Measurements from ENCODE around the gene CACNB1. TPM values are rescaled to one million over a fixed set of nuclear protein-coding genes. Genes with fewer than 3 reads are reported as not detected.

The CACNB1 gene
- total and polyA plus RNA-seq, 12 donors = 0.85 to 28.8 (median 5.6) TPM

DNA sequence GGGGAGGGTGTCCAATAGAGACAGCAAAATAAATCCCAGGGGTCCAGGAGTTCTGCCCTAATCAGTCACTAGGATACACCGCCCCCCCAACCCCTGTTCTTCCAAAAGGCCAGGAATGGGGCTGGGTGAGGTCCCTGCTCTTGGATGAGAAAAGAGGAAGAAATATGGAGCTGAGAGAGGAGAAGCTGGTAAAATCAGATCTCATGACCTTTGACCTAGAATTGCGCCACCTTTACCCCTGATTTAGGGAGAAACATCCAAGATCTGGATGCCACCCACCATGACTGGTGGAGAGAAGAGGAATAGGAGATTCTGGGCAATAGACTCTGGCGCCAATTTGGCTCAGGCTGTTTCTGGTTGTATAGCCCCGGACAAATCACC lies 707 bp upstream of the CACNB1 start:
- no peak for TF ChIP-seq POLR2A (IDR thresholded peaks at IDR 0.05)
- TF ChIP-seq, protein P1, sequence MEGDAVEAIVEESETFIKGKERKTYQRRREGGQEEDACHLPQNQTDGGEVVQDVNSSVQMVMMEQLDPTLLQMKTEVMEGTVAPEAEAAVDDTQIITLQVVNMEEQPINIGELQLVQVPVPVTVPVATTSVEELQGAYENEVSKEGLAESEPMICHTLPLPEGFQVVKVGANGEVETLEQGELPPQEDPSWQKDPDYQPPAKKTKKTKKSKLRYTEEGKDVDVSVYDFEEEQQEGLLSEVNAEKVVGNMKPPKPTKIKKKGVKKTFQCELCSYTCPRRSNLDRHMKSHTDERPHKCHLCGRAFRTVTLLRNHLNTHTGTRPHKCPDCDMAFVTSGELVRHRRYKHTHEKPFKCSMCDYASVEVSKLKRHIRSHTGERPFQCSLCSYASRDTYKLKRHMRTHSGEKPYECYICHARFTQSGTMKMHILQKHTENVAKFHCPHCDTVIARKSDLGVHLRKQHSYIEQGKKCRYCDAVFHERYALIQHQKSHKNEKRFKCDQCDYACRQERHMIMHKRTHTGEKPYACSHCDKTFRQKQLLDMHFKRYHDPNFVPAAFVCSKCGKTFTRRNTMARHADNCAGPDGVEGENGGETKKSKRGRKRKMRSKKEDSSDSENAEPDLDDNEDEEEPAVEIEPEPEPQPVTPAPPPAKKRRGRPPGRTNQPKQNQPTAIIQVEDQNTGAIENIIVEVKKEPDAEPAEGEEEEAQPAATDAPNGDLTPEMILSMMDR (IDR thresholded peaks at IDR 0.05) = no peak
- peak overlapping the region in 3 of 5 donors; percentile 4 to 96 (median 79) for H3K27ac ChIP-seq
- peaks cover 27 to 37% of the 10 kb centered on the region in 2 donors for H3K4me1 ChIP-seq (replicated peaks in 1 of 2)
- peak overlapping the region in 1 of 4 donors; percentile 77 for H3K4me3 ChIP-seq
- H3K27me3 ChIP-seq = no peaks in the 10 kb centered on the region
- whole genome bisulfite sequencing, 4 donors = 59 to 77% (median 66%) methylated on average over 4 of the region's 4 CpGs
- peak in 2 of 7 donors; percentile 35 to 38 for DNase-seq
- intact Hi-C loops (cut with DNase I) = no loop called here
- H3K36me3 ChIP-seq (replicated peaks in 1 of 2) = peaks cover 0 to 22% of the 10 kb centered on the region in 2 donors
- H3K9me3 ChIP-seq (replicated peaks in 1 of 3) = no peaks in the 10 kb centered on the region

DNA sequence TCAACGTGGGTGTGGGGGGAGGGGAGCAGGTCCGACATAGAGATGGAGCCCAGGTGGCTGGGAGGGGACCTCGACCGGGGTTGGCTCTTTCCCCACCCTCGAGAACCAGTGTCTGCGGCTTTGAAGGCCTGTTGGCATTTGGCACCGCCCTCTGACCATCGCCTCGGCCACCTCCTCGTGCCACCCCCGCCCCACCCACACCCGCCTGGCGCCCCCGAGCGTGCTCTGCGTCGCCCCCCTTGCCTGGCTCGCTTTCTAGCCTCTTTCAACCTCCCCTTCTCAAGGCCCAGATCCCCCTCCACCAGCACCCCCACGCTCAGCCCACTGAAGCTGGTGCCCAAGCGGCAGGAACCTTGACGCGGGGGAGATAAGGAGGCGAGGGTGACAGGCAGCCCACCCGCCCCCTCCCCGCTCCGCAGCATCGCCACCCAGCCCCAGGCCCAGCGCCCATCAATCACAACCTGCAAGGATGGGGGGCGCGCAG lies 619 bp downstream of the CACNB1 start:
- intact Hi-C loops (cut with DNase I) = no loop called here
- Histone ChIP-seq H3K27ac (peak overlapping the region in 3 of 5 donors; percentile 4 to 96 (median 79)), H3K27me3 (no peaks in the 10 kb centered on the region), H3K4me1 (replicated peaks in 1 of 2) (peaks cover 26 to 28% of the 10 kb centered on the region in 2 donors), H3K36me3 (replicated peaks in 1 of 2) (peaks cover 0 to 8% of the 10 kb centered on the region in 2 donors), H3K4me3 (peak overlapping the region in 2 of 4 donors; percentile 44 to 77), H3K9me3 (replicated peaks in 1 of 3) (no peaks in the 10 kb centered on the region)
- 0 to 2% (median 0%) methylated on average over 4 to 30 of the region's 30 CpGs for WGBS, 4 donors
- peak in 5 of 7 donors; percentile 24 to 55 (median 51) for DNase-seq
- TF ChIP-seq POLR2A (IDR thresholded peaks at IDR 0.05) = no peak
- TF ChIP-seq, protein P1 (IDR thresholded peaks at IDR 0.05) = no peak

DNA sequence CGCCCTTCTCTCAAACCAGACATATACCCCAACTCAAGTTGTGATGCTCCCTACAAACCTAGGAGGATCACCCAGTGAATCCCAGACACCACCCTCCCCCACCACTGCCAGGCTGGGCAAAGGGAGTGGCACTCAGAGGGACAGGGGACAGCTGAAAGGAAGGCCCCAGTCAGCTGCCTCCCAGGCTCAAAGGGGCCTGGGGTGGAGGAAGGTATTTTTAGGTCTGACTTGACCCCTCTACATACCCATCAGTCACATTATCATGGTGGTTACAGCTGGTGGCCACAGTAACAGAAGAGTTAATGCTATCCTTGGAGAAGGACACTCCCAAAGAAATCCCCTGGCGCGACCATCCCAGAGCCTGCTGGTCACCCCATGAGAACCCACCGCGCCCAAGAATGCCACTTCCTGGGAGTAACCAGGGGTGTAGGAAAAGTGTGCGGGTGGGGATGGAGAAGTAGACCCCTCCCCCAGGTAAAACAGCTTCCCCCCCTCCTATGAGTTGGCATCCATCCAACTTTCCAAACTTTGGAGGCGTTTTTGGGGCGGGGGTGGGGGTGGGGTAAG lies 1.1 kb downstream of the CACNB1 start:
- Histone ChIP-seq H3K27me3 (no peaks in the 10 kb centered on the region), H3K27ac (no peak overlapping the region), H3K36me3 (replicated peaks in 1 of 2) (peaks cover 0 to 8% of the 10 kb centered on the region in 2 donors), H3K4me3 (peak overlapping the region in 2 of 4 donors; percentile 44 to 77), H3K4me1 (replicated peaks in 1 of 2) (peaks cover 21 to 22% of the 10 kb centered on the region in 2 donors), H3K9me3 (replicated peaks in 1 of 3) (no peaks in the 10 kb centered on the region)
- 36 to 54% (median 42%) methylated on average over 3 to 8 of the region's 8 CpGs for WGBS, 4 donors
- intact Hi-C loops (cut with DNase I) = no loop called here
- DNase-seq = peak in 1 of 7 donors; percentile 30
- no peak for TF ChIP-seq POLR2A (IDR thresholded peaks at IDR 0.05)
- TF ChIP-seq, protein P1 (IDR thresholded peaks at IDR 0.05) = no peak

DNA sequence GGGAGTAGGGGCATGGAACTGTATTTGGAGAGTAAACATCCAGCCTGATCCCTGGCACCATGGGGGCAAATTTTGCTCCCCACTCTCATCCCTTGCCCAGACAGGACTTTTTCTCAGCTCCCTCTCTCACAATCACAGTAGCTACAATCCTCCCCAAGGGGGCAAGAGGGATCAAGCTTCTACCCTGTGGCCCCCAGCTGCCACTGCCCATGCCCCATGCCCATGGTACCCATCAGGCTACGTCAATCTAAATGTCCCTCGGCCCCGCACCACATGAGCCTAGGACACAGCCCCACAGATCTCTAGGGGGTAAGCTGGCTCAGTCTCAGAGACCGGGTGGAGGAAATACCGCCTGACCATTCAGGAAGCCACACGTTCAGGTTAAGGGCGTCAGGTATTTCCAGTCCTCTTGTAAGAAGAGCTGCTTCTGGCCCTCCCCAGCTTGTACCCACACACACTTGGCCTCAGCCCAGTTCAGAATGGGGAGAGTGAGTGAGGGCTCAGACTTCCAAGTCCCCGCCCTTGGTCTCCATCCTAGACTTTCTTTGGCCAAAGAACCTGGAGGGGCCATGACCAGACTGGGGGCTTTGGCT lies 1.8 kb downstream of the CACNB1 start:
- peaks cover 0 to 6% of the 10 kb centered on the region in 2 donors for H3K36me3 ChIP-seq (replicated peaks in 1 of 2)
- H3K4me3 ChIP-seq = no peak overlapping the region
- intact Hi-C loops (cut with DNase I) = no loop called here
- no peaks in the 10 kb centered on the region for H3K27me3 ChIP-seq
- WGBS, 4 donors = 78 to 89% (median 85%) methylated on average over 3 to 8 of the region's 8 CpGs
- peak in 1 of 7 donors; percentile 35 for DNase-seq
- H3K9me3 ChIP-seq (replicated peaks in 1 of 3) = no peaks in the 10 kb centered on the region
- TF ChIP-seq, protein P1 (IDR thresholded peaks at IDR 0.05) = no peak
- no peak for TF ChIP-seq POLR2A (IDR thresholded peaks at IDR 0.05)
- peak overlapping the region in 1 of 5 donors; percentile 38 for H3K27ac ChIP-seq
- peaks cover 14 to 16% of the 10 kb centered on the region in 2 donors for H3K4me1 ChIP-seq (replicated peaks in 1 of 2)

Measured in adrenal gland (tissue), 12 donors.